ENCODE results near the gene EP400.

DNA sequence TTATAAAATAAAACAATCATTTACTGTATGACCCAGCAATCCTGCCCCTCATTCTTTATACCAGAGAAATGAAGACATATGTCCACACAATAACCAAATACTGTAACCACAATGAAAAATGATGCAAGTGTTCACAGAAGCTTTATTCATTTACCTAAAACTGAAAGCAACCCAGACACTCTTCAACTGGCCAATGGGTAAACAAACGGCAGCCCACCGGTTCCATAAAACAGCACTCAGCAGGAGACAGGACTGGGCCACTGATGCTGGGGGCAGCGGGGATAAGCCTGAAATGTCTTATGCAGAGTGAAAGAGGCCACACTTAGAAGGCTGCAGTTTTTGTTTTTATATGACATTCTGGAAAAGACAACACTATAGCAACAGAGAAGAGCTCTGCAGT is 179.3 kb downstream of the EP400 start:
- TF ChIP-seq, protein P1, sequence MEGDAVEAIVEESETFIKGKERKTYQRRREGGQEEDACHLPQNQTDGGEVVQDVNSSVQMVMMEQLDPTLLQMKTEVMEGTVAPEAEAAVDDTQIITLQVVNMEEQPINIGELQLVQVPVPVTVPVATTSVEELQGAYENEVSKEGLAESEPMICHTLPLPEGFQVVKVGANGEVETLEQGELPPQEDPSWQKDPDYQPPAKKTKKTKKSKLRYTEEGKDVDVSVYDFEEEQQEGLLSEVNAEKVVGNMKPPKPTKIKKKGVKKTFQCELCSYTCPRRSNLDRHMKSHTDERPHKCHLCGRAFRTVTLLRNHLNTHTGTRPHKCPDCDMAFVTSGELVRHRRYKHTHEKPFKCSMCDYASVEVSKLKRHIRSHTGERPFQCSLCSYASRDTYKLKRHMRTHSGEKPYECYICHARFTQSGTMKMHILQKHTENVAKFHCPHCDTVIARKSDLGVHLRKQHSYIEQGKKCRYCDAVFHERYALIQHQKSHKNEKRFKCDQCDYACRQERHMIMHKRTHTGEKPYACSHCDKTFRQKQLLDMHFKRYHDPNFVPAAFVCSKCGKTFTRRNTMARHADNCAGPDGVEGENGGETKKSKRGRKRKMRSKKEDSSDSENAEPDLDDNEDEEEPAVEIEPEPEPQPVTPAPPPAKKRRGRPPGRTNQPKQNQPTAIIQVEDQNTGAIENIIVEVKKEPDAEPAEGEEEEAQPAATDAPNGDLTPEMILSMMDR (conservative IDR thresholded peaks at IDR 0.05; ENCODE audit: low read depth, low read length): no peak
- no peak for TF ChIP-seq EZH2 (IDR thresholded peaks at IDR 0.05; ENCODE audit: borderline replicate concordance, low read depth, low read length, poor library complexity, severe bottlenecking)
